Glutamatergic neuron (in vitro differentiated cells): ENCODE results near the gene SLC24A5. TPM values are rescaled to one million over a fixed set of nuclear protein-coding genes. Genes with fewer than 3 reads are reported as not detected.

Experiments
- DNase-seq: peaks from one replicate; pipeline ENCODE4 v3.0.0; 2022
- H3K27ac Mint-ChIP-seq: one replicate; pipeline ENCODE4 v1.8.0; 2020; ENCODE audit warnings: mild to moderate bottlenecking, mixed read lengths, inconsistent platforms; ENCODE audit not compliant: unreplicated experiment
- H3K27me3 Mint-ChIP-seq: one replicate; pipeline ENCODE4 v1.8.0; 2020; ENCODE audit warnings: mild to moderate bottlenecking, moderate library complexity, mixed read lengths, inconsistent platforms; ENCODE audit not compliant: unreplicated experiment
- H3K36me3 Mint-ChIP-seq: one replicate; pipeline ENCODE4 v1.8.0; 2020; ENCODE audit warnings: mild to moderate bottlenecking, mixed read lengths, inconsistent platforms; ENCODE audit not compliant: unreplicated experiment
- H3K4me1 Mint-ChIP-seq: one replicate; pipeline ENCODE4 v1.8.0; 2020; ENCODE audit warnings: mild to moderate bottlenecking, low read depth, mixed read lengths, inconsistent platforms; ENCODE audit not compliant: unreplicated experiment
- H3K4me3 Mint-ChIP-seq: one replicate; pipeline ENCODE4 v1.8.0; 2020; ENCODE audit warnings: mild to moderate bottlenecking, mixed read lengths, inconsistent platforms; ENCODE audit not compliant: unreplicated experiment
- H3K9me3 Mint-ChIP-seq: one replicate; pipeline ENCODE4 v1.8.0; 2020; ENCODE audit warnings: mild to moderate bottlenecking, moderate library complexity, mixed read lengths, inconsistent platforms; ENCODE audit not compliant: unreplicated experiment
- CTCF ChIP-seq: fragments of 200-600 bp; sonication (generic); IDR thresholded peaks from one replicate; pipeline ENCODE4 v1.5.0; 2021; ENCODE audit not compliant: partially characterized antibody, unreplicated experiment
- total RNA-seq: library from RNA; stranded (reverse); fragmentation: NEBNext Ultra II Directional; extraction: Animal tissue kit (Norgen Biotek cat#: 25700); gene quantifications from one replicate; pipeline ENCODE4 v1.2.1, GENCODE V29; 2021; ENCODE audit not compliant: unreplicated experiment

Gene SLC24A5
- total RNA-seq, 1 donor from 2014 or later = not detected

- Mint-ChIP-seq H3K4me3 (peak overlapping the region; percentile 99), H3K9me3 (peaks cover 8% of the 10 kb centered on the region), H3K36me3 (peaks cover 2% of the 10 kb centered on the region), H3K27ac (peak overlapping the region; percentile 100), H3K27me3 (peaks cover 5% of the 10 kb centered on the region), H3K4me1 (peaks cover 2% of the 10 kb centered on the region)
- no peak for DNase-seq
- no peak for TF ChIP-seq CTCF
These were observed 56.6 kb downstream of the SLC24A5 start for GRCh38 chr15:48177383-48177765.

GRCh38 chr15:48177766-48178647 lies 57.2 kb downstream of the SLC24A5 start, which contains the start of gene MYEF2:
Gene MYEF2 (minus strand): TSS chr15:48178295. CDS start chr15:48178237, 58 bp downstream.
- peak; percentile 95 for DNase-seq
- TF ChIP-seq CTCF = no peak
- peaks cover 8% of the 10 kb centered on the region for H3K9me3 Mint-ChIP-seq
- H3K4me1 Mint-ChIP-seq = peaks cover 2% of the 10 kb centered on the region
- peak within 1 kb of the TSS; percentile 99 for H3K4me3 Mint-ChIP-seq
- no peaks in the 10 kb centered on the region for H3K36me3 Mint-ChIP-seq
- peak within 1 kb of the TSS; percentile 100 for H3K27ac Mint-ChIP-seq
- peaks cover 5% of the 10 kb centered on the region for H3K27me3 Mint-ChIP-seq

- no peak for TF ChIP-seq CTCF
- H3K27me3 Mint-ChIP-seq = peaks cover 5% of the 10 kb centered on the region
- H3K36me3 Mint-ChIP-seq = no peaks in the 10 kb centered on the region
- H3K9me3 Mint-ChIP-seq = peaks cover 8% of the 10 kb centered on the region
- peak overlapping the region; percentile 72 for H3K4me3 Mint-ChIP-seq
- peak overlapping the region; percentile 69 for H3K27ac Mint-ChIP-seq
- peaks cover 2% of the 10 kb centered on the region for H3K4me1 Mint-ChIP-seq
- DNase-seq = no peak
These were observed 57.8 kb downstream of the SLC24A5 start for GRCh38 chr15:48178648-48178931.

DNA sequence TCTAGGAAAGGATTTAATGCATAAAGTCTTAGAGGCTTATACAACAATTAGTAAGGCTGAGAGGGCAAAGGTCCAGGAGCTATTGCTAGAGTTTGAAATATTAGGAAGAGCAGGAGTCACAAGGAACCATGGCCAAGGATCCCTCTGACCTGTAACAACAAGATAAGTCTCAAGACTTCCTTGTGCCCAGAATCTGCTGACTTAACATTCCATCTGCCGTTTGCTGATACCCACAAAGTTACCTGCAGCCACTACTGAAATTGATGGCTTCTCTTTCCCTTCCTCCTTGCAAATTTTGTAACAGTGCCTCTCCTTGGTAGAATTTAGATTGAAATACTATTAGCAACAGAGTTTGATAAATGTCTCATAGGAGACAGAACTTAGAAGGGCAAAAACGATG lies 62.0 kb downstream of the SLC24A5 start:
- no peak overlapping the region for H3K27ac Mint-ChIP-seq
- peaks cover 3% of the 10 kb centered on the region for H3K27me3 Mint-ChIP-seq
- peaks cover 5% of the 10 kb centered on the region for H3K9me3 Mint-ChIP-seq

More for the DNA sequence above, 62.0 kb downstream of the SLC24A5 start:
- Mint-ChIP-seq H3K36me3 (no peaks in the 10 kb centered on the region), H3K4me3 (no peak overlapping the region), H3K4me1 (no peaks in the 10 kb centered on the region)
- DNase-seq = no peak
- no peak for TF ChIP-seq CTCF
